GM12878 (cell line): ENCODE data around the gene ZNF827. TPM values are rescaled to one million over a fixed set of nuclear protein-coding genes. Genes with fewer than 3 reads are reported as not detected.
A peak's percentile ranks its signal among the peaks of the same experiment; 100 is the strongest.

Source experiments
- ASH2L ChIP-seq: fragments of 300-600, 200-600 bp; sonication (generic); IDR thresholded peaks from 2 replicates; pipeline ENCODE4 v1.6.1; 2017; ENCODE audit warnings: low read depth, mild to moderate bottlenecking, borderline replicate concordance
- CBX3 ChIP-seq: fragments of 200-600 bp; sonication (generic); IDR thresholded peaks from 2 replicates; pipeline ENCODE4 v1.6.1; 2016; ENCODE audit warnings: low read depth, borderline replicate concordance
- CEBPB ChIP-seq, 2 experiments: fragments of 150-350 bp in 1 of 2; IDR thresholded peaks; 2 replicates each; pipeline ENCODE4 v1.6.1; 2012 to 2014; ENCODE audit warnings: low read depth in 2 of 2, low read length in 2 of 2, borderline replicate concordance in 1 of 2, inconsistent platforms in 1 of 2
- EZH2 ChIP-seq: IDR thresholded peaks from 2 replicates; pipeline ENCODE4 v1.6.1; 2012; ENCODE audit warnings: low read depth, mild to moderate bottlenecking, control low read depth, inconsistent platforms, low read length, borderline replicate concordance; ENCODE audit not compliant: control insufficient read depth
- FOXM1 ChIP-seq: IDR thresholded peaks from 2 replicates; pipeline ENCODE4 v1.6.1; 2012; ENCODE audit warnings: low read depth, mild to moderate bottlenecking, inconsistent platforms, low read length, moderate library complexity
- GABPA ChIP-seq: IDR thresholded peaks from 2 replicates; pipeline ENCODE4 v1.6.1; 2014; ENCODE audit warnings: antibody characterized with exemption, low read depth, mild to moderate bottlenecking, inconsistent platforms
- IRF4 ChIP-seq: IDR thresholded peaks from 2 replicates; pipeline ENCODE4 v1.6.1; 2011; ENCODE audit warnings: low read depth, low read length
- MYC ChIP-seq: IDR thresholded peaks from 2 replicates; pipeline ENCODE4 v1.6.1; 2011; ENCODE audit warnings: mild to moderate bottlenecking, low read length, moderate library complexity, inconsistent platforms; ENCODE audit not compliant: insufficient read depth, insufficient replicate concordance, insufficient read length, severe bottlenecking
- NFIC ChIP-seq: IDR thresholded peaks from 2 replicates; pipeline ENCODE4 v1.6.1; 2012; ENCODE audit warnings: low read depth, mild to moderate bottlenecking, inconsistent platforms, low read length, moderate library complexity
- NFXL1 ChIP-seq: fragments of 450-650 bp; IDR thresholded peaks from 2 replicates; pipeline ENCODE4 v1.6.1; 2017; ENCODE audit warnings: antibody characterized with exemption, mild to moderate bottlenecking, borderline replicate concordance
- PAX5 ChIP-seq: IDR thresholded peaks from 2 replicates; pipeline ENCODE4 v1.6.1; 2011; ENCODE audit warnings: low read depth, low read length, borderline replicate concordance
- RCOR1 ChIP-seq: conservative IDR thresholded peaks from 2 replicates; pipeline ENCODE4 v1.6.1; 2012; ENCODE audit warnings: low read depth, low read length, improper control_type of control experiment
- SMC3 ChIP-seq: IDR thresholded peaks from 2 replicates; pipeline ENCODE4 v1.6.1; 2011; ENCODE audit warnings: low read length, improper control_type of control experiment, borderline replicate concordance
- TCF3 ChIP-seq: IDR thresholded peaks from 2 replicates; pipeline ENCODE4 v1.6.1; 2012; ENCODE audit warnings: low read depth, mild to moderate bottlenecking, low read length, borderline replicate concordance; ENCODE audit not compliant: insufficient read depth
- YBX1 ChIP-seq: fragments of 450-650 bp; IDR thresholded peaks from 2 replicates; pipeline ENCODE4 v1.6.1; 2016; ENCODE audit warnings: antibody characterized with exemption
- YY1 ChIP-seq: IDR thresholded peaks from 2 replicates; pipeline ENCODE4 v1.6.1; 2011; ENCODE audit warnings: low read depth, mild to moderate bottlenecking, low read length
- ZBED1 ChIP-seq: IDR thresholded peaks from 2 replicates; pipeline ENCODE4 v1.6.1; 2016; ENCODE audit warnings: borderline replicate concordance
- ZNF207 ChIP-seq: fragments of 450-650 bp; IDR thresholded peaks from 2 replicates; pipeline ENCODE4 v1.6.1; 2014; ENCODE audit warnings: antibody characterized with exemption, mild to moderate bottlenecking, borderline replicate concordance
- ZNF384 ChIP-seq: IDR thresholded peaks from 2 replicates; pipeline ENCODE4 v1.6.1; 2012; ENCODE audit warnings: low read depth, mild to moderate bottlenecking, low read length, improper control_type of control experiment, borderline replicate concordance
- polyA plus RNA-seq, 11 experiments: library from polyadenylated mRNA; depleted of rRNA in 4 of 11; unstranded in 6 of 11; stranded (reverse) in 5 of 11; fragments of >200 nt; fragmentation: Nextera tagmentation in 4 of 11; fragmentation: Illumina TruSeq in 1 of 11; extraction: Ambion mirVana in 4 of 11; extraction: Trizol in 1 of 11; gene quantifications; 1 replicate in 1 of 11; 2 replicates in 10 of 11; pipeline versions ENCODE4 v1.2.1 to v1.2.3, GENCODE V29; 2011 to 2016; ENCODE audit warnings: inconsistent platforms in 2 of 11, missing spikeins in 2 of 11, low read depth in 1 of 11
- total RNA-seq, 4 experiments: library from RNA; depleted of rRNA in 3 of 4; stranded (reverse); fragments of >200 nt in 3 of 4; fragmentation: Illumina TruSeq in 1 of 4; extraction: Trizol in 1 of 4; gene quantifications; 2 replicates each; pipeline versions ENCODE4 v1.2.1 to v1.2.3, GENCODE V29; 2013 to 2021
- TF ChIP-seq, protein P1 (sequence below): IDR thresholded peaks from 2 replicates; pipeline ENCODE4 v1.6.1; 2012; ENCODE audit warnings: low read depth, low read length, improper control_type of control experiment
- TF ChIP-seq, protein P2 (sequence below): fragments of 450-650 bp; IDR thresholded peaks from 2 replicates; pipeline ENCODE4 v1.6.1; 2017; ENCODE audit warnings: mild to moderate bottlenecking, moderate library complexity
- TF ChIP-seq, protein P3 (sequence below): fragments of 450-650 bp; formaldehyde crosslinking; IDR thresholded peaks from 2 replicates; pipeline ENCODE4 v1.4.0; 2020; ENCODE audit warnings: mild to moderate bottlenecking, moderate library complexity

The ZNF827 gene
- total and polyA plus RNA-seq, 10 of the 15 experiments (the other 5 are each of a cell fraction or from before 2014, with no cell fraction given): 3.8 to 31.5 (median 13.6) TPM

DNA sequence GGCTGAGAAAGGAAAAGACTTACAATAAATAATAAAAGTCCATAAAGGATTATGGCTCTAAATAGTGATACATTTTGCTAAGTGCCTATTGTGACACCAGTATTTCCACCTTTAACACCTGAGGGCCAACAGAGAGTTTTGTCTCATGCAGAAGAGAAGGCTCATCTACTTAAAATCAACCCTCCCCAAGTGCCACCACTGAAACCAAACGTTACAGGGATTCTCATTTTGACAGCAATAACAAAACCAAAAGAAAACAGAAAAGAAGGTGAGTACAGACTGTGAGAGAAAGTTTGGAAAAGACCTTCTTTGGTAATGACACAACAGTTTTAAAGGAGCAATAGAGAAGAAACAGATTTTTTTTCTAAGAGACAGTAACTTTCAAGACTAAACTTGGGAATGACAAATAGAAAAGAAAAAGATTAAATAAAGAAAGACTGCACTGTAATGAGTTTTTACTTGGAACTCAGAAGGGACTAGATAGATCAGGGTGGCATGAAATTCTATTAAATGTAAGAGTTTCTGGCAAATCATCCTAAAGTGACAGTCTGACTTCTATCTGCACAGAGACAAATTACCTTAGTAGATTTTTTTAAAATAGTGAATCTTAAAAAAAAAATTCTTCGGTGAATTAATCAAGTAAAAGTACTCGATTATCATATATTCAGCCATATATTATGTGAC lies 109.7 kb downstream of the ZNF827 start (continued):
- TF ChIP-seq, protein P1, sequence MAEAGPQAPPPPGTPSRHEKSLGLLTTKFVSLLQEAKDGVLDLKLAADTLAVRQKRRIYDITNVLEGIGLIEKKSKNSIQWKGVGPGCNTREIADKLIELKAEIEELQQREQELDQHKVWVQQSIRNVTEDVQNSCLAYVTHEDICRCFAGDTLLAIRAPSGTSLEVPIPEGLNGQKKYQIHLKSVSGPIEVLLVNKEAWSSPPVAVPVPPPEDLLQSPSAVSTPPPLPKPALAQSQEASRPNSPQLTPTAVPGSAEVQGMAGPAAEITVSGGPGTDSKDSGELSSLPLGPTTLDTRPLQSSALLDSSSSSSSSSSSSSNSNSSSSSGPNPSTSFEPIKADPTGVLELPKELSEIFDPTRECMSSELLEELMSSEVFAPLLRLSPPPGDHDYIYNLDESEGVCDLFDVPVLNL: no peak
- TF ChIP-seq YY1: no peak
- no peak; a peak in 1 of 4 replicates for TF ChIP-seq CEBPB (IDR thresholded peaks at IDR 0.05; ENCODE audit: borderline replicate concordance in 1 of 2, low read depth in 2 of 2, low read length in 2 of 2)
- TF ChIP-seq PAX5: peak; percentile 50; the same call in 1 of the 2 replicates
- peak; percentile 86; the same call in 1 of the 2 replicates for TF ChIP-seq NFIC
- TF ChIP-seq EZH2: no peak
- TF ChIP-seq IRF4: peak; percentile 78; the same call in 1 of the 2 replicates
- no peak for TF ChIP-seq ZNF384
- TF ChIP-seq NFXL1: no peak
- TF ChIP-seq YBX1: no peak
- no peak for TF ChIP-seq CBX3
- TF ChIP-seq, protein P2, sequence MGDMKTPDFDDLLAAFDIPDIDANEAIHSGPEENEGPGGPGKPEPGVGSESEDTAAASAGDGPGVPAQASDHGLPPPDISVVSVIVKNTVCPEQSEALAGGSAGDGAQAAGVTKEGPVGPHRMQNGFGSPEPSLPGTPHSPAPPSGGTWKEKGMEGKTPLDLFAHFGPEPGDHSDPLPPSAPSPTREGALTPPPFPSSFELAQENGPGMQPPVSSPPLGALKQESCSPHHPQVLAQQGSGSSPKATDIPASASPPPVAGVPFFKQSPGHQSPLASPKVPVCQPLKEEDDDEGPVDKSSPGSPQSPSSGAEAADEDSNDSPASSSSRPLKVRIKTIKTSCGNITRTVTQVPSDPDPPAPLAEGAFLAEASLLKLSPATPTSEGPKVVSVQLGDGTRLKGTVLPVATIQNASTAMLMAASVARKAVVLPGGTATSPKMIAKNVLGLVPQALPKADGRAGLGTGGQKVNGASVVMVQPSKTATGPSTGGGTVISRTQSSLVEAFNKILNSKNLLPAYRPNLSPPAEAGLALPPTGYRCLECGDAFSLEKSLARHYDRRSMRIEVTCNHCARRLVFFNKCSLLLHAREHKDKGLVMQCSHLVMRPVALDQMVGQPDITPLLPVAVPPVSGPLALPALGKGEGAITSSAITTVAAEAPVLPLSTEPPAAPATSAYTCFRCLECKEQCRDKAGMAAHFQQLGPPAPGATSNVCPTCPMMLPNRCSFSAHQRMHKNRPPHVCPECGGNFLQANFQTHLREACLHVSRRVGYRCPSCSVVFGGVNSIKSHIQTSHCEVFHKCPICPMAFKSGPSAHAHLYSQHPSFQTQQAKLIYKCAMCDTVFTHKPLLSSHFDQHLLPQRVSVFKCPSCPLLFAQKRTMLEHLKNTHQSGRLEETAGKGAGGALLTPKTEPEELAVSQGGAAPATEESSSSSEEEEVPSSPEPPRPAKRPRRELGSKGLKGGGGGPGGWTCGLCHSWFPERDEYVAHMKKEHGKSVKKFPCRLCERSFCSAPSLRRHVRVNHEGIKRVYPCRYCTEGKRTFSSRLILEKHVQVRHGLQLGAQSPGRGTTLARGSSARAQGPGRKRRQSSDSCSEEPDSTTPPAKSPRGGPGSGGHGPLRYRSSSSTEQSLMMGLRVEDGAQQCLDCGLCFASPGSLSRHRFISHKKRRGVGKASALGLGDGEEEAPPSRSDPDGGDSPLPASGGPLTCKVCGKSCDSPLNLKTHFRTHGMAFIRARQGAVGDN: no peak
- no peak for TF ChIP-seq MYC
- TF ChIP-seq ZNF207: no peak
- no peak for TF ChIP-seq ASH2L
- TF ChIP-seq ZBED1: no peak; the same call in 1 of the 2 replicates
- peak; percentile 88; the same call in 1 of the 2 replicates for TF ChIP-seq FOXM1
- TF ChIP-seq, protein P3, sequence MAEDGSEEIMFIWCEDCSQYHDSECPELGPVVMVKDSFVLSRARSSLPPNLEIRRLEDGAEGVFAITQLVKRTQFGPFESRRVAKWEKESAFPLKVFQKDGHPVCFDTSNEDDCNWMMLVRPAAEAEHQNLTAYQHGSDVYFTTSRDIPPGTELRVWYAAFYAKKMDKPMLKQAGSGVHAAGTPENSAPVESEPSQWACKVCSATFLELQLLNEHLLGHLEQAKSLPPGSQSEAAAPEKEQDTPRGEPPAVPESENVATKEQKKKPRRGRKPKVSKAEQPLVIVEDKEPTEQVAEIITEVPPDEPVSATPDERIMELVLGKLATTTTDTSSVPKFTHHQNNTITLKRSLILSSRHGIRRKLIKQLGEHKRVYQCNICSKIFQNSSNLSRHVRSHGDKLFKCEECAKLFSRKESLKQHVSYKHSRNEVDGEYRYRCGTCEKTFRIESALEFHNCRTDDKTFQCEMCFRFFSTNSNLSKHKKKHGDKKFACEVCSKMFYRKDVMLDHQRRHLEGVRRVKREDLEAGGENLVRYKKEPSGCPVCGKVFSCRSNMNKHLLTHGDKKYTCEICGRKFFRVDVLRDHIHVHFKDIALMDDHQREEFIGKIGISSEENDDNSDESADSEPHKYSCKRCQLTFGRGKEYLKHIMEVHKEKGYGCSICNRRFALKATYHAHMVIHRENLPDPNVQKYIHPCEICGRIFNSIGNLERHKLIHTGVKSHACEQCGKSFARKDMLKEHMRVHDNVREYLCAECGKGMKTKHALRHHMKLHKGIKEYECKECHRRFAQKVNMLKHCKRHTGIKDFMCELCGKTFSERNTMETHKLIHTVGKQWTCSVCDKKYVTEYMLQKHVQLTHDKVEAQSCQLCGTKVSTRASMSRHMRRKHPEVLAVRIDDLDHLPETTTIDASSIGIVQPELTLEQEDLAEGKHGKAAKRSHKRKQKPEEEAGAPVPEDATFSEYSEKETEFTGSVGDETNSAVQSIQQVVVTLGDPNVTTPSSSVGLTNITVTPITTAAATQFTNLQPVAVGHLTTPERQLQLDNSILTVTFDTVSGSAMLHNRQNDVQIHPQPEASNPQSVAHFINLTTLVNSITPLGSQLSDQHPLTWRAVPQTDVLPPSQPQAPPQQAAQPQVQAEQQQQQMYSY (CRISPR knock-in tag): no peak
- TF ChIP-seq RCOR1: no peak
- no peak for TF ChIP-seq GABPA
- no peak for TF ChIP-seq TCF3
- TF ChIP-seq SMC3: no peak
